GM12873 (cell line): ENCODE results near the gene PLA2G4B.

Experiments used
- TF ChIP-seq, protein P1 (sequence below): IDR thresholded peaks from 2 replicates; pipeline ENCODE4 v1.5.1; 2012; ENCODE audit warnings: low read depth, mild to moderate bottlenecking, moderate library complexity, low read length, control low read depth; ENCODE audit not compliant: insufficient read depth; ENCODE audit errors: missing control alignments

Gene PLA2G4B

DNA sequence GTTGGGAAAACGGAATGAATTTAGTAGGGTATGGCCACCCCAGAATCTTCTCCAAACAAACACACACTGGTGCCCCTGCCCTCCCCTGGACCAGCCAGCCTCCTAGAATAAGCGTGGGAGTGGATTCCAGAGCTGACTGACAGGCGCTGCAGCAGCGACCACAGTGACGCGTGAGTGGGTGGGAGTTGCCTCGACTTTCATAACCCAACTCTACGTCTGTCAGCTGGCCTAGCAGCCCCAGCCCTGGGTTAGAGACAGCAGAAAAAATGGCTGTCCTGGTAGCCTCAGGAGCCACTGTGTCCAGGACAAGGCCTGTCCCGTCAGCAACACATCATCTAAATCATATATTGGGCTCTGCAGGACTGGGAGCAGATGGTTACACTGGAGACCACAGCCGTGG lies 10.0 kb downstream of the PLA2G4B start:
- TF ChIP-seq, protein P1, sequence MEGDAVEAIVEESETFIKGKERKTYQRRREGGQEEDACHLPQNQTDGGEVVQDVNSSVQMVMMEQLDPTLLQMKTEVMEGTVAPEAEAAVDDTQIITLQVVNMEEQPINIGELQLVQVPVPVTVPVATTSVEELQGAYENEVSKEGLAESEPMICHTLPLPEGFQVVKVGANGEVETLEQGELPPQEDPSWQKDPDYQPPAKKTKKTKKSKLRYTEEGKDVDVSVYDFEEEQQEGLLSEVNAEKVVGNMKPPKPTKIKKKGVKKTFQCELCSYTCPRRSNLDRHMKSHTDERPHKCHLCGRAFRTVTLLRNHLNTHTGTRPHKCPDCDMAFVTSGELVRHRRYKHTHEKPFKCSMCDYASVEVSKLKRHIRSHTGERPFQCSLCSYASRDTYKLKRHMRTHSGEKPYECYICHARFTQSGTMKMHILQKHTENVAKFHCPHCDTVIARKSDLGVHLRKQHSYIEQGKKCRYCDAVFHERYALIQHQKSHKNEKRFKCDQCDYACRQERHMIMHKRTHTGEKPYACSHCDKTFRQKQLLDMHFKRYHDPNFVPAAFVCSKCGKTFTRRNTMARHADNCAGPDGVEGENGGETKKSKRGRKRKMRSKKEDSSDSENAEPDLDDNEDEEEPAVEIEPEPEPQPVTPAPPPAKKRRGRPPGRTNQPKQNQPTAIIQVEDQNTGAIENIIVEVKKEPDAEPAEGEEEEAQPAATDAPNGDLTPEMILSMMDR: no peak

DNA sequence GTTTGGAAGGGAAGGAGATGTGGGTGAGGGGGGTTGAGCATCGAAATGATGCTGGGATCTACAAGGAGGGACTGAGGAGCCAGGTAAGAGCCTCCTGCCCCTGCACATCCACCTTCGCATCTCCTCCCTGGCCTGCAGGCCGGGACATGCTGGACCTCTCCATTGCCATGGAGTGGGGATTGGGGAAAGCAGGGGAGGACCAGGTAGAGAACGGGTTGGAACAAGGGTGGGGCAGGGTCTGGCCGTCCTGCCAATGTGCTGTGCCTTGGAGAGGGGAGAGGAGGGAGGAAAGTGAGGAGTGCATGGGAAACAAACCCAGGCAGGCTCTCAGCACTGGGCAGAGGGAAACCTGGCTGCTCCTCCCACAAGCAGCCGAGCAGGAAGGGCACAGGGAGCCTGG lies 10.6 kb downstream of the PLA2G4B start:
- TF ChIP-seq, protein P1: no peak

DNA sequence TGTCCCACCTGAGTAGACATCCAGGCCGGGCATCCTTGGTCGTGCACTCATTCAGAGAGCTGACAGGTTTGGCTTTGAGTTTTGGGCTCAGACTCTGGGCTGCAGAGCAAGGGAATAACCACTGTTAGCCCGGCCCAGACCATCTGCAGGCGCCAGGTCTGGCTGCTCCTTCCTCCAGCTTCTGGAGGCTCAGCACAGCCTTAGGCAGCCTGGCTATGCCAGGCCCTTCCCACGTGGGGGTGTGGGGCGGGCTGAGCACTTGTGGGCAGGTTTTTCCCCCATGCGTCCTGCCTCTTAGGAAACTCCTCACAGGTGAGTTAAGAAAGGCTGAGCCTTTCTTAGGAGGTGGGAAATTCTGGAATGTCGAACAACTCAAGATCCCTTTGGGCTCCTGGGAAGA lies 11.2 kb downstream of the PLA2G4B start:
- TF ChIP-seq, protein P1: no peak

DNA sequence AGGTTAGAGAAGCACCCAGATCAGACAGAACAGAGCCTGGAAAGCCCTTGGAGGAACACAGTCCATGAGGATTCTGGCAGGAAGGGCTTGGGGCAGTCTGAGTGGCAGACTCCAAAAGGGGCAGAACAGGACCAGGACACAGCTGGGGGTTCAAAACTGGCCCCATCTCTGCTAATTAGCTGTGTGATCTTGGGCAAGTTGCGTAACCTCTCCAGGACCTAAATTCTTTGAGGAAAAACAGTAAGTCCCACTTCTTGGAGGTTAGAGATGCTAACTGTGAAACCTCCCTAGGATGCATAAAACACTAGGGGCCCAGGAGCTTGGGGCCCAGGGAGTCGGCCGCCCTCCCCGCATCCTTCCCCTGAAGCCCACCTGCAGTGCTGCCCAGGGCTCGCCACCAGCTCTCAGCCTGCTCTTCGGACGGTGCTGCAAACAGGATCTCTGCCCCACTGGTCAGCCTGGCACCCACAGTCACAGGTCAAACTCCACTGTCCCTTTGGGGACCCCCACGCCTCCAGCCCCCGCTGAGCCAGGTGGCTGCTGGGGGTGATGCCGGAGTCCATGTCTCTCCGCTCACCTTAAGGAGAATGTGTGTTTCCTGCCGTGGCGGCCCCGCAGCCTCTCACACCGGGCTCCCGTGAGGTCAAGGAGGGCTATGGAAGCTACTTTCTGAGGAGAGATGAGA lies 12.0 kb downstream of the PLA2G4B start:
- TF ChIP-seq, protein P1: no peak

DNA sequence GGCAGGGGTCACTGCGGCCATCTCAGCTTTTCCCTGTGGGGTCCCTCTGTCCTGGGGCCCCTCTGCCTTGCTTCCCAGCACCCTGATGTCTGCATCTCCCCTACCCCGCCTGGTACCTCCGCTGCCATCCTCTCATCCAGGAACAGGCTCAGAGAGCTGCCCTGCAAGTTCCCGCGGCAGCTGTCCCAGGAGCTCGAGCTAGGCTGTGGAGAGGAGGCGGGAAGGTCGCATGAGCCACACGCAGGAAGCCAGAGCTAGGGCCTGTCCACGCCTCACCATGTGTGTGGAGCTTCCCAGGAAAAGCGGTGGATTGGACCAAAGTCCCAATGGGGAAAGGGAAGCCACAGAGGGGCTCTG lies 12.5 kb downstream of the PLA2G4B start:
- TF ChIP-seq, protein P1: no peak

DNA sequence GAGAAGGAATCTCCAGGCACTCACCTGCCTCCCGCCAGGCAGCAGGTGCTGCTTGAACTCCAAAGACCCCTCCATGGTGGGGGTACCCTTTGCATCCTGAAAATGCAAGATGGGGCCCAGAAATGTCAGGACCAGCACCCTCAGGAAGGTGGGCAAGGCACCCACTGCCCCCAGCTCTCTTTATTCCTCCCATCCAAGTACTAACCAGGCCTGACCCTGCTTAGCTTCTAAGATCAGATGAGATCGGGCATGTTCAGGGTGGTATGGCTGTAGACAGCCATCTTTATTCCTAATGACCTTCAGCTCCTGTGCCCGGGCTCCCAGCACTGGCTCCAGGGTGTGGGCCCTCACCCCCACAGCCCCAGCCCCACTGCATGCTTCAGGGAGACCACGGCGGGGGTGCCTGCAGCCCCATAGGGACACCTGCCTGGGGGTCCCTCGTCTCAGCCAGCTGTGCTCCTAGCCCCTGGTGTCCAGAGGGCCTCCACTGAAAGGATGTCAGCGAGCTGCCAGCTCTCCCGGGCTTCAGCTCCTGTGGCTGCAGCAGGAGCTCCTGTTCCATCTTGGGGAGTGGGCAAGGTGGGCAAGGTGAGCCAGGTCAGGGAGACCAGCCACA lies 13.2 kb downstream of the PLA2G4B start:
- TF ChIP-seq, protein P1: no peak

DNA sequence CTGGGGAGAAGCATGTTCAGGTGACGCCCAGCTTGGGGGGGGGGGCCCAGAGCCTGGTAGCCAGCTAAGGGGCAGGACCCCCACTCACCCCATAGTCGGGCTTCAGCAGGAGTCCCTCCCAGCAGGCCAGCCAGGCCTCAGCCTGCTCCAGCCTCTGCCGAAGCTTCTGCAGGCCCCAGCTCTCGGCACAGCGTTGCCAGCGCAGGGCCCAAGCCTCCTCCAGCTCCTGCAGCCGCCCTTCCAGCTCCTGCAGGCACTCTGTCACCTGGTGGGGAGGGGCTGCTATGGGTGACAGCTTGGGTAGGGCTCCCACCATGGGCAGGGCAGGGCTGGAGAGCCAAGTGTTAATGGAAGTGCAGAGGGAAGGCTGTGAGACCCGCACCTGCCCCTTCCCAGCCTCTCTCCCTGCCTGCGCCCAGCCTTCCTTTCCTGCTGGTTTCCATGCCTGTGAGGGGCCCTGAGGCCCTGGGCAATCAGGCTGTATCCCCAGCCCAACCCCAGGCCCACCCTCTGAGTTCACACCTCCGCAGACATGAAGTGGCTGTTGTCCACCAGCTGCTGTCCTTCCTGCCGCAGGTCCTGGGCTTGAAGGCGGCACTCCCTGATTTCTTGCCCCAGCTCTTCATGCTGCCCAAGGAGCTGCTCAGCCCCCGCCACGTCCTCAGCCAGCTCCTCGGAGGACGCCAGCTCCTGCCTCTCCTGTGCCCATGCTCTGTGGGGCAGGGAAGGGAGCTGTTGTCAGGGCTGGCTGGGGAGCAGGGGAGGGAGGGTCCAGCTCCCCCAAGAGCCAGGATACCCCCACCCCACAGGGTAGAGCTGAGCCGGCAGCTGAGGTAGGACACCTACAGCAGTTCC lies 14.3 kb downstream of the PLA2G4B start:
- TF ChIP-seq, protein P1: no peak
